ENCODE data around the gene SARDH. TPM values are rescaled to one million over a fixed set of nuclear protein-coding genes. Genes with fewer than 3 reads are reported as not detected.
A peak's percentile ranks its signal among the peaks of the same experiment; 100 is the strongest.

SARDH gene
- total RNA-seq, 2 donors from 2014 or later = 2.2 to 6.8 TPM

GRCh38 chr9:133715866-133716563, 22.1 kb downstream of the SARDH start:
- H3K9me3 ChIP-seq (ENCODE audit: control insufficient read depth, low read length, poor library complexity, severe bottlenecking) = no peaks in the 10 kb centered on the region
- peaks cover 22% of the 10 kb centered on the region for H3K27me3 Mint-ChIP-seq
- DNase-seq (no peak), ATAC-seq (no peak)
- peaks cover 6% of the 10 kb centered on the region for H3K4me1 Mint-ChIP-seq
- no peak overlapping the region for H3K4me3 Mint-ChIP-seq
- peak overlapping the region; percentile 41 for H3K27ac Mint-ChIP-seq
- H3K36me3 Mint-ChIP-seq (ENCODE audit: low read depth) = peaks cover 2% of the 10 kb centered on the region

- Mint-ChIP-seq H3K27me3 (peaks cover 21% of the 10 kb centered on the region), H3K4me3 (no peak overlapping the region), H3K36me3 (ENCODE audit: low read depth) (peaks cover 2% of the 10 kb centered on the region), H3K4me1 (peaks cover 8% of the 10 kb centered on the region), H3K27ac (peak overlapping the region; percentile 41)
- ATAC-seq (no peak), DNase-seq (no peak)
- H3K9me3 ChIP-seq (ENCODE audit: control insufficient read depth, low read length, poor library complexity, severe bottlenecking) = no peaks in the 10 kb centered on the region
Measured at GRCh38 chr9:133715295-133715865, 22.8 kb downstream of the SARDH start.

- peaks cover 2% of the 10 kb centered on the region for H3K36me3 Mint-ChIP-seq (ENCODE audit: low read depth)
- H3K27ac Mint-ChIP-seq = no peak overlapping the region
- peaks cover 21% of the 10 kb centered on the region for H3K27me3 Mint-ChIP-seq
- peaks cover 8% of the 10 kb centered on the region for H3K4me1 Mint-ChIP-seq
- H3K9me3 ChIP-seq (ENCODE audit: control insufficient read depth, low read length, poor library complexity, severe bottlenecking) = no peaks in the 10 kb centered on the region
- no peak for DNase-seq
- no peak for ATAC-seq
- H3K4me3 Mint-ChIP-seq = no peak overlapping the region
Measured at GRCh38 chr9:133714606-133715294, 23.4 kb downstream of the SARDH start.

- Mint-ChIP-seq H3K4me1 (peaks cover 12% of the 10 kb centered on the region), H3K4me3 (no peak overlapping the region), H3K36me3 (ENCODE audit: low read depth) (peaks cover under 1% of the 10 kb centered on the region), H3K27ac (no peak overlapping the region), H3K27me3 (peaks cover 19% of the 10 kb centered on the region)
- DNase-seq (no peak), ATAC-seq (no peak)
- H3K9me3 ChIP-seq (ENCODE audit: control insufficient read depth, low read length, poor library complexity, severe bottlenecking) = no peaks in the 10 kb centered on the region
Measured at GRCh38 chr9:133713960-133714495, 24.1 kb downstream of the SARDH start.

- H3K4me1 Mint-ChIP-seq = peaks cover 11% of the 10 kb centered on the region
- H3K4me3 Mint-ChIP-seq = no peak overlapping the region
- H3K9me3 ChIP-seq (ENCODE audit: control insufficient read depth, low read length, poor library complexity, severe bottlenecking) = no peaks in the 10 kb centered on the region
- H3K36me3 Mint-ChIP-seq (ENCODE audit: low read depth) = no peaks in the 10 kb centered on the region
- peaks cover 13% of the 10 kb centered on the region for H3K27me3 Mint-ChIP-seq
- DNase-seq = no peak
- no peak overlapping the region for H3K27ac Mint-ChIP-seq
- ATAC-seq = no peak
Measured at GRCh38 chr9:133713150-133713959, 24.8 kb downstream of the SARDH start.

- no peak overlapping the region for H3K27ac Mint-ChIP-seq
Measured at GRCh38 chr9:133712221-133713100, 25.7 kb downstream of the SARDH start.

GRCh38 chr9:133711428-133712220, 26.5 kb downstream of the SARDH start:
- DNase-seq (no peak), ATAC-seq (no peak)
- peaks cover 7% of the 10 kb centered on the region for H3K27me3 Mint-ChIP-seq
- H3K27ac Mint-ChIP-seq = no peak overlapping the region
- no peak overlapping the region for H3K4me3 Mint-ChIP-seq
- peaks cover 11% of the 10 kb centered on the region for H3K4me1 Mint-ChIP-seq
- no peaks in the 10 kb centered on the region for H3K36me3 Mint-ChIP-seq (ENCODE audit: low read depth)
- no peaks in the 10 kb centered on the region for H3K9me3 ChIP-seq (ENCODE audit: control insufficient read depth, low read length, poor library complexity, severe bottlenecking)

More at GRCh38 chr9:133712221-133713100, 25.7 kb downstream of the SARDH start:
- H3K27me3 Mint-ChIP-seq = peaks cover 7% of the 10 kb centered on the region
- H3K4me1 Mint-ChIP-seq = peaks cover 11% of the 10 kb centered on the region
- H3K9me3 ChIP-seq (ENCODE audit: control insufficient read depth, low read length, poor library complexity, severe bottlenecking) = no peaks in the 10 kb centered on the region
- no peak for DNase-seq
- H3K4me3 Mint-ChIP-seq = no peak overlapping the region
- H3K36me3 Mint-ChIP-seq (ENCODE audit: low read depth) = no peaks in the 10 kb centered on the region
- ATAC-seq = no peak

GRCh38 chr9:133710661-133711427, 27.3 kb downstream of the SARDH start:
- DNase-seq (peak in 1 of 3 donors; percentile 9), ATAC-seq (no peak)
- Mint-ChIP-seq H3K27me3 (peaks cover 5% of the 10 kb centered on the region), H3K27ac (no peak overlapping the region), H3K36me3 (ENCODE audit: low read depth) (no peaks in the 10 kb centered on the region), H3K4me3 (no peak overlapping the region), H3K4me1 (peaks cover 11% of the 10 kb centered on the region)
- H3K9me3 ChIP-seq (ENCODE audit: control insufficient read depth, low read length, poor library complexity, severe bottlenecking) = no peaks in the 10 kb centered on the region

GRCh38 chr9:133709691-133710571, 28.2 kb downstream of the SARDH start:
- DNase-seq (peak in 1 of 3 donors; percentile 7), ATAC-seq (no peak)
- peak overlapping the region; percentile 68 for H3K4me3 Mint-ChIP-seq
- H3K27ac Mint-ChIP-seq = peak overlapping the region; percentile 45
- no peaks in the 10 kb centered on the region for H3K27me3 Mint-ChIP-seq
- peaks cover 11% of the 10 kb centered on the region for H3K4me1 Mint-ChIP-seq
- H3K9me3 ChIP-seq (ENCODE audit: control insufficient read depth, low read length, poor library complexity, severe bottlenecking) = no peaks in the 10 kb centered on the region
- no peaks in the 10 kb centered on the region for H3K36me3 Mint-ChIP-seq (ENCODE audit: low read depth)

GRCh38 chr9:133709015-133709611, 29.0 kb downstream of the SARDH start:
- Mint-ChIP-seq H3K27ac (peak overlapping the region; percentile 45), H3K4me3 (peak overlapping the region; percentile 68)

More at GRCh38 chr9:133709015-133709611, 29.0 kb downstream of the SARDH start:
- Mint-ChIP-seq H3K27me3 (no peaks in the 10 kb centered on the region), H3K4me1 (peaks cover 11% of the 10 kb centered on the region), H3K36me3 (ENCODE audit: low read depth) (no peaks in the 10 kb centered on the region)
- DNase-seq (peak in 2 of 3 donors; percentile 4 to 38), ATAC-seq (peak; percentile 97)
- no peaks in the 10 kb centered on the region for H3K9me3 ChIP-seq (ENCODE audit: control insufficient read depth, low read length, poor library complexity, severe bottlenecking)

Measured in T-helper 17 cell (primary cell).